GM12878 (cell line): ENCODE measurements around the gene HOXC5. TPM values are rescaled to one million over a fixed set of nuclear protein-coding genes. Genes with fewer than 3 reads are reported as not detected.
A peak's percentile ranks its signal among the peaks of the same experiment; 100 is the strongest.

ENCODE experiments used
- ATAC-seq: fragments of 200-7000 bp; cut with Tn5 transposase; 3 replicates; pipeline ENCODE4 v1.9.1; 2020; ENCODE audit warnings: mild to moderate bottlenecking, moderate library complexity
- BruUV-seq: library from RNA; stranded (reverse); fragments of 400-500 nt; replicated peaks from 2 replicates; lab custom pipeline; 2021; lab: Mats Ljungman, UMichigan
- CTCF ChIA-PET: fragments of 300-600 bp; sonication (Branson Sonifier 250); formaldehyde crosslinking; extraction: SDS; loops from one replicate; lab custom pipeline; 2021; ENCODE audit warnings: inconsistent platforms; lab: Yijun Ruan, JAX
- POLR2A ChIA-PET: fragments of 350-600 bp; formaldehyde crosslinking; extraction: SDS; loops from one replicate; lab custom pipeline; 2021; ENCODE audit warnings: inconsistent platforms; lab: Charles Lee
- RAD21 ChIA-PET: fragments of 300-600 bp; sonication (Branson Sonifier 250); formaldehyde crosslinking; loops from one replicate; lab custom pipeline; 2023; ENCODE audit warnings: antibody characterized with exemption; ENCODE audit not compliant: unreplicated experiment; lab: Charles Lee
- SMC1A ChIA-PET: fragments of 300-600 bp; sonication (Branson Sonifier 250); formaldehyde crosslinking; loops from one replicate; lab custom pipeline; 2023; ENCODE audit not compliant: unreplicated experiment, uncharacterized antibody; lab: Charles Lee
- DNase-seq: peaks from one replicate; pipeline ENCODE4 v3.0.0-alpha.2; 2011; ENCODE audit warnings: low read depth, low spot score
- FAIRE-seq: peaks from 3 replicates; lab custom pipeline; 2011; peaks lifted over from hg19 to GRCh38; lab: Jason Lieb, UNC
- H2AFZ ChIP-seq: 2 replicates; pipeline ENCODE4 v1.6.0; 2011; ENCODE audit warnings: low read depth, low read length, control low read depth; ENCODE audit not compliant: control insufficient read depth
- H3K27ac ChIP-seq: 2 replicates; pipeline ENCODE4 v1.5.1; 2011; ENCODE audit warnings: control low read depth; ENCODE audit not compliant: control insufficient read depth, insufficient read depth
- H3K27me3 ChIP-seq, 2 experiments: replicated peaks in 1 of 2; 2 replicates each; pipeline versions ENCODE4 v1.6.0 to v1.6.1; 2011; ENCODE audit warnings: low read length in 1 of 2; ENCODE audit not compliant: control insufficient read depth in 2 of 2, insufficient read depth in 2 of 2
- H3K36me3 ChIP-seq, 2 experiments: 2 replicates each; pipeline ENCODE4 v1.5.1; 2011; ENCODE audit warnings: low read length in 1 of 2; ENCODE audit not compliant: control insufficient read depth in 2 of 2, insufficient read depth in 2 of 2
- H3K4me1 ChIP-seq: 2 replicates; pipeline ENCODE4 v1.6.1; 2011; ENCODE audit warnings: mild to moderate bottlenecking, low read length, moderate library complexity, mixed read lengths; ENCODE audit not compliant: control insufficient read depth, insufficient read depth
- H3K4me2 ChIP-seq: 2 replicates; pipeline ENCODE4 v1.6.0; 2011; ENCODE audit warnings: control low read depth; ENCODE audit not compliant: control insufficient read depth, insufficient read depth
- H3K4me3 ChIP-seq: fragments of 200-600 bp; sonication (generic); 2 replicates; pipeline ENCODE4 v1.5.1; 2016
- H3K79me2 ChIP-seq: 2 replicates; pipeline ENCODE4 v1.6.0; 2011; ENCODE audit warnings: low read length; ENCODE audit not compliant: control insufficient read depth, insufficient read depth
- H3K9ac ChIP-seq: 2 replicates; pipeline ENCODE4 v1.8.0; 2011; ENCODE audit warnings: low read length, control low read depth, mixed read lengths; ENCODE audit not compliant: control insufficient read depth, insufficient read depth
- H3K9me3 ChIP-seq: replicated peaks from 3 replicates; pipeline ENCODE4 v1.5.1; 2011; ENCODE audit warnings: mild to moderate bottlenecking, low read length; ENCODE audit not compliant: control insufficient read depth, insufficient read depth
- H4K20me1 ChIP-seq: 2 replicates; pipeline ENCODE4 v1.6.0; 2011; ENCODE audit not compliant: control insufficient read depth, insufficient read depth
- EZH2 ChIP-seq: IDR thresholded peaks from 2 replicates; pipeline ENCODE4 v1.6.1; 2012; ENCODE audit warnings: low read depth, mild to moderate bottlenecking, control low read depth, inconsistent platforms, low read length, borderline replicate concordance; ENCODE audit not compliant: control insufficient read depth
- IKZF1 ChIP-seq: fragments of 450-650 bp; conservative IDR thresholded peaks from 2 replicates; pipeline ENCODE4 v1.6.1; 2017; ENCODE audit warnings: antibody characterized with exemption, mild to moderate bottlenecking
- SPI1 ChIP-seq: IDR thresholded peaks from 2 replicates; pipeline ENCODE4 v1.6.1; 2011; ENCODE audit warnings: low read depth, mild to moderate bottlenecking, low read length, moderate library complexity, borderline replicate concordance; ENCODE audit not compliant: insufficient read depth
- STAT1 ChIP-seq: fragments of 450-650 bp; conservative IDR thresholded peaks from 2 replicates; pipeline ENCODE4 v1.6.1; 2014; ENCODE audit warnings: antibody characterized with exemption, mild to moderate bottlenecking
- WGBS: methylation state at CpG from one replicate; pipeline ENCODE4 v1.1.6; 2016; ENCODE audit warnings: low lambda C conversion rate; ENCODE audit not compliant: insufficient replicate concordance, insufficient coverage; ENCODE audit errors: missing lambda C conversion rate; 5-methylcytosine and 5-hydroxymethylcytosine counted together
- in situ Hi-C: fragments of 300-500 bp; cut with MboI; formaldehyde crosslinking; loops from 9 replicates; pipeline ENCODE4 v1.14.3; 2018; ENCODE audit warnings: mixed read lengths
- intact Hi-C: fragments of 100-400 bp; cut with micrococcal nuclease; formaldehyde crosslinking; loops from one replicate; pipeline ENCODE4 v1.14.2; 2022; ENCODE audit not compliant: unreplicated experiment
- polyA plus RNA-seq, 11 experiments: library from polyadenylated mRNA; depleted of rRNA in 4 of 11; unstranded in 6 of 11; stranded (reverse) in 5 of 11; fragments of >200 nt; fragmentation: Nextera tagmentation in 4 of 11; fragmentation: Illumina TruSeq in 1 of 11; extraction: Ambion mirVana in 4 of 11; extraction: Trizol in 1 of 11; gene quantifications; 1 replicate in 1 of 11; 2 replicates in 10 of 11; pipeline versions ENCODE4 v1.2.1 to v1.2.3, GENCODE V29; 2011 to 2016; ENCODE audit warnings: inconsistent platforms in 2 of 11, missing spikeins in 2 of 11, low read depth in 1 of 11
- total RNA-seq, 4 experiments: library from RNA; depleted of rRNA in 3 of 4; stranded (reverse); fragments of >200 nt in 3 of 4; fragmentation: Illumina TruSeq in 1 of 4; extraction: Trizol in 1 of 4; gene quantifications; 2 replicates each; pipeline versions ENCODE4 v1.2.1 to v1.2.3, GENCODE V29; 2013 to 2021
- TF ChIP-seq, protein P1 (sequence below): fragments of 450-650 bp; formaldehyde crosslinking; IDR thresholded peaks from 2 replicates; pipeline ENCODE4 v1.4.0; 2020; ENCODE audit warnings: mild to moderate bottlenecking, moderate library complexity
- TF ChIP-seq, protein P2 (sequence below): IDR thresholded peaks from 2 replicates; pipeline ENCODE4 v1.6.1; 2012; ENCODE audit warnings: low read depth, low read length, improper control_type of control experiment

Gene HOXC5
- total and polyA plus RNA-seq, 10 of the 15 experiments (the other 5 are each of a cell fraction or from before 2014, with no cell fraction given) = 0.11 TPM; not detected in 9

- ChIA-PET CTCF (interaction anchor here (0.6 to 3.8 kb wide), 11 partner anchors 9 to 200 kb away, joined by 4 to 27 read pairs (median 14); partner anchors contain the start of genes HOXC10, HOXC4, HOXC5 and HOXC6), SMC1A (interaction anchor here (0.6 to 2.5 kb wide), 12 partner anchors 9 to 191 kb away, joined by 3 to 22 read pairs (median 6); partner anchors contain the start of genes HOXC10, HOXC4, HOXC5 and HOXC6), RAD21 (interaction anchor here (0.8 to 2.1 kb wide), 10 partner anchors 8 to 198 kb away, joined by 3 to 21 read pairs (median 9); partner anchors contain the start of genes HOXC10, HOXC4, HOXC5 and HOXC8), POLR2A (interaction anchor here (0.6 to 1.9 kb wide), 7 partner anchors 8 to 265 kb away, joined by 4 to 24 read pairs (median 9); partner anchors contain the start of genes CISTR, HOXC4 and HOXC5)
- no TSS peak for BruUV-seq
- Histone ChIP-seq H3K4me2 (0 out of 2 replicates have a peak overlapping the region, but pooled peaks have one; percentile 17), H3K4me3 (no peak overlapping the region), H3K36me3 (no peaks in the 10 kb centered on the region), H3K79me2 (no peaks in the 10 kb centered on the region), H3K27me3 (peaks cover 11 to 26% of the 10 kb centered on the region in 2 experiments), H3K4me1 (peaks cover 18% of the 10 kb centered on the region), H4K20me1 (no peaks in the 10 kb centered on the region; the same call in 1 of the 2 replicates), H3K9ac (no peak overlapping the region), H3K27ac (no peak overlapping the region), H2AFZ (no peak overlapping the region), H3K9me3 (no peaks in the 10 kb centered on the region)
- intact Hi-C loops = no loop called here
- 4% methylated on average over 25 of the region's 25 CpGs for whole genome bisulfite sequencing
- no peak for TF ChIP-seq STAT1
- in situ Hi-C loops = no loop called here
- ATAC-seq (no peak), FAIRE-seq (no peak), DNase-seq (no peak)
Observed at GRCh38 chr12:54016478-54016964, 16.3 kb upstream of the HOXC5 start.

GRCh38 chr12:54017027-54017788, 15.6 kb upstream of the HOXC5 start:
- FAIRE-seq (no peak), DNase-seq (no peak), ATAC-seq (peak; percentile 64)
- Histone ChIP-seq H3K9ac (peak overlapping the region; percentile 93), H2AFZ (peak overlapping the region; percentile 89), H3K9me3 (no peaks in the 10 kb centered on the region), H3K4me2 (peak overlapping the region; percentile 95), H3K36me3 (no peaks in the 10 kb centered on the region), H3K79me2 (no peaks in the 10 kb centered on the region), H3K27me3 (peaks cover 10 to 26% of the 10 kb centered on the region in 2 experiments), H4K20me1 (no peaks in the 10 kb centered on the region; the same call in 1 of the 2 replicates), H3K27ac (no peak overlapping the region), H3K4me1 (peaks cover 21% of the 10 kb centered on the region), H3K4me3 (peak overlapping the region; percentile 88)
- SMC1A ChIA-PET = interaction anchor here (0.6 to 2.5 kb wide), 18 partner anchors 9 to 199 kb away, joined by 3 to 22 read pairs (median 4); partner anchors contain the start of genes HOXC10, HOXC4, HOXC5 and HOXC6
- intact Hi-C loops (no loop called here), in situ Hi-C loops (no loop called here)
- RAD21 ChIA-PET = interaction anchor here (0.7 to 2.1 kb wide), 18 partner anchors 9 to 274 kb away, joined by 3 to 21 read pairs (median 5); partner anchors contain the start of genes CISTR, HOXC10, HOXC4 and HOXC5
- WGBS = 5% methylated on average over 24 of the region's 24 CpGs
- POLR2A ChIA-PET = interaction anchor here (0.7 to 1.9 kb wide), 17 partner anchors 10 to 441 kb away, joined by 3 to 24 read pairs (median 3); partner anchors contain the start of genes CISTR, HOXC4, HOXC5 and HOXC6
- CTCF ChIA-PET = interaction anchor here (0.5 to 3.8 kb wide), 18 partner anchors 9 to 308 kb away, joined by 3 to 27 read pairs (median 12); partner anchors contain the start of genes COPZ1, HOXC10, HOXC4 and HOXC5
- no TSS peak for BruUV-seq
- TF ChIP-seq, protein P1, sequence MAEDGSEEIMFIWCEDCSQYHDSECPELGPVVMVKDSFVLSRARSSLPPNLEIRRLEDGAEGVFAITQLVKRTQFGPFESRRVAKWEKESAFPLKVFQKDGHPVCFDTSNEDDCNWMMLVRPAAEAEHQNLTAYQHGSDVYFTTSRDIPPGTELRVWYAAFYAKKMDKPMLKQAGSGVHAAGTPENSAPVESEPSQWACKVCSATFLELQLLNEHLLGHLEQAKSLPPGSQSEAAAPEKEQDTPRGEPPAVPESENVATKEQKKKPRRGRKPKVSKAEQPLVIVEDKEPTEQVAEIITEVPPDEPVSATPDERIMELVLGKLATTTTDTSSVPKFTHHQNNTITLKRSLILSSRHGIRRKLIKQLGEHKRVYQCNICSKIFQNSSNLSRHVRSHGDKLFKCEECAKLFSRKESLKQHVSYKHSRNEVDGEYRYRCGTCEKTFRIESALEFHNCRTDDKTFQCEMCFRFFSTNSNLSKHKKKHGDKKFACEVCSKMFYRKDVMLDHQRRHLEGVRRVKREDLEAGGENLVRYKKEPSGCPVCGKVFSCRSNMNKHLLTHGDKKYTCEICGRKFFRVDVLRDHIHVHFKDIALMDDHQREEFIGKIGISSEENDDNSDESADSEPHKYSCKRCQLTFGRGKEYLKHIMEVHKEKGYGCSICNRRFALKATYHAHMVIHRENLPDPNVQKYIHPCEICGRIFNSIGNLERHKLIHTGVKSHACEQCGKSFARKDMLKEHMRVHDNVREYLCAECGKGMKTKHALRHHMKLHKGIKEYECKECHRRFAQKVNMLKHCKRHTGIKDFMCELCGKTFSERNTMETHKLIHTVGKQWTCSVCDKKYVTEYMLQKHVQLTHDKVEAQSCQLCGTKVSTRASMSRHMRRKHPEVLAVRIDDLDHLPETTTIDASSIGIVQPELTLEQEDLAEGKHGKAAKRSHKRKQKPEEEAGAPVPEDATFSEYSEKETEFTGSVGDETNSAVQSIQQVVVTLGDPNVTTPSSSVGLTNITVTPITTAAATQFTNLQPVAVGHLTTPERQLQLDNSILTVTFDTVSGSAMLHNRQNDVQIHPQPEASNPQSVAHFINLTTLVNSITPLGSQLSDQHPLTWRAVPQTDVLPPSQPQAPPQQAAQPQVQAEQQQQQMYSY (CRISPR knock-in tag) = no peak
- TF ChIP-seq IKZF1 (no peak), EZH2 (no peak), SPI1 (no peak)
- TF ChIP-seq, protein P2, sequence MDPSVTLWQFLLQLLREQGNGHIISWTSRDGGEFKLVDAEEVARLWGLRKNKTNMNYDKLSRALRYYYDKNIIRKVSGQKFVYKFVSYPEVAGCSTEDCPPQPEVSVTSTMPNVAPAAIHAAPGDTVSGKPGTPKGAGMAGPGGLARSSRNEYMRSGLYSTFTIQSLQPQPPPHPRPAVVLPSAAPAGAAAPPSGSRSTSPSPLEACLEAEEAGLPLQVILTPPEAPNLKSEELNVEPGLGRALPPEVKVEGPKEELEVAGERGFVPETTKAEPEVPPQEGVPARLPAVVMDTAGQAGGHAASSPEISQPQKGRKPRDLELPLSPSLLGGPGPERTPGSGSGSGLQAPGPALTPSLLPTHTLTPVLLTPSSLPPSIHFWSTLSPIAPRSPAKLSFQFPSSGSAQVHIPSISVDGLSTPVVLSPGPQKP = 0 out of 2 replicates have a peak, but pooled peaks have one; percentile 23
